ENCODE measurements around the gene GIPC3.

The GIPC3 gene

GRCh38 chr19:3572855-3573161, 12.5 kb upstream of the GIPC3 start, which contains the start of gene HMG20B:
TSS of gene HMG20B (plus strand) at chr19:3572944. CDS start at chr19:3573310, 366 bp downstream.
- peak within 1 kb of the TSS; percentile 54 to 76 for H3K27ac ChIP-seq (ENCODE audit: insufficient read depth in 1 of 2, low read depth in 1 of 2, low read length in 2 of 2, poor library complexity in 1 of 2, severe bottlenecking in 2 of 2)
- H3K4me3 ChIP-seq (ENCODE audit: control insufficient read depth in 1 of 7, extremely low read depth in 1 of 7, insufficient read depth in 4 of 7, low read depth in 2 of 7, low read length in 6 of 7), result peak within 1 kb of the TSS; percentile 64 to 92 (median 80)
- peaks cover 0 to 19% (median 7%) of the 10 kb centered on the region in 4 experiments for H3K36me3 ChIP-seq (ENCODE audit: control insufficient read depth in 4 of 4, insufficient read depth in 4 of 4, low read length in 3 of 4)
- WGBS (ENCODE audit: insufficient coverage), result 0% methylated on average over 19 of the region's 30 CpGs
- H3K27me3 ChIP-seq (replicated peaks in 2 of 5; ENCODE audit: control insufficient read depth in 4 of 5, insufficient read depth in 5 of 5, low read length in 4 of 5), result no peaks in the 10 kb centered on the region
- no peak for DNase-seq
- POLR2A ChIA-PET, result no interaction called here
- no peaks in the 10 kb centered on the region for H3K9me3 ChIP-seq (ENCODE audit: control extremely low read depth in 1 of 5, control insufficient read depth in 4 of 5, insufficient read depth in 2 of 5, low read depth in 1 of 5, low read length in 4 of 5)
- CTCF ChIA-PET, result no interaction called here
- peaks cover 0 to 27% (median 17%) of the 10 kb centered on the region in 4 experiments for H3K4me1 ChIP-seq (ENCODE audit: control extremely low read depth in 1 of 4, control insufficient read depth in 4 of 4, insufficient read depth in 4 of 4, low read length in 3 of 4)

- DNase-seq, result no peak
- Histone ChIP-seq H3K27ac (ENCODE audit: insufficient read depth in 1 of 2, low read depth in 1 of 2, low read length in 2 of 2, poor library complexity in 1 of 2, severe bottlenecking in 2 of 2) (peak overlapping the region; percentile 54 to 76), H3K4me1 (ENCODE audit: control extremely low read depth in 1 of 4, control insufficient read depth in 4 of 4, insufficient read depth in 4 of 4, low read length in 3 of 4) (peaks cover 0 to 27% (median 17%) of the 10 kb centered on the region in 4 experiments), H3K27me3 (replicated peaks in 2 of 5; ENCODE audit: control insufficient read depth in 4 of 5, insufficient read depth in 5 of 5, low read length in 4 of 5) (no peaks in the 10 kb centered on the region), H3K9me3 (ENCODE audit: control extremely low read depth in 1 of 5, control insufficient read depth in 4 of 5, insufficient read depth in 2 of 5, low read depth in 1 of 5, low read length in 4 of 5) (no peaks in the 10 kb centered on the region), H3K36me3 (ENCODE audit: control insufficient read depth in 4 of 4, insufficient read depth in 4 of 4, low read length in 3 of 4) (peaks cover 0 to 24% (median 8%) of the 10 kb centered on the region in 4 experiments), H3K4me3 (ENCODE audit: control insufficient read depth in 1 of 7, extremely low read depth in 1 of 7, insufficient read depth in 4 of 7, low read depth in 2 of 7, low read length in 6 of 7) (peak overlapping the region; percentile 64 to 92 (median 80))
- 0% methylated on average over 50 of the region's 60 CpGs for WGBS (ENCODE audit: insufficient coverage)
- CTCF ChIA-PET, result interaction anchor here (0.6 to 1.6 kb wide), 4 partner anchors 12 to 159 kb away, joined by 3 to 4 read pairs (median 4); partner anchors contain the start of gene GIPC3
- POLR2A ChIA-PET, result no interaction called here
Observed at GRCh38 chr19:3573162-3573857, 12.0 kb upstream of the GIPC3 start.

GRCh38 chr19:3573858-3574637, 11.2 kb upstream of the GIPC3 start:
- H3K36me3 ChIP-seq (ENCODE audit: control insufficient read depth in 4 of 4, insufficient read depth in 4 of 4, low read length in 3 of 4), result peaks cover 0 to 30% (median 9%) of the 10 kb centered on the region in 4 experiments
- peak; percentile 94 to 96 (median 96) for DNase-seq
- POLR2A ChIA-PET, result interaction anchor here (0.5 kb wide), 1 partner anchor 20 kb away, joined by 5 read pairs; no protein-coding TSS in a partner anchor
- no peaks in the 10 kb centered on the region for H3K27me3 ChIP-seq (replicated peaks in 2 of 5; ENCODE audit: control insufficient read depth in 4 of 5, insufficient read depth in 5 of 5, low read length in 4 of 5)
- 70% methylated on average over 39 of the region's 55 CpGs for WGBS (ENCODE audit: insufficient coverage)
- H3K4me1 ChIP-seq (ENCODE audit: control extremely low read depth in 1 of 4, control insufficient read depth in 4 of 4, insufficient read depth in 4 of 4, low read length in 3 of 4), result peaks cover 0 to 27% (median 17%) of the 10 kb centered on the region in 4 experiments
- peak overlapping the region in 6 of 7 experiments; percentile 75 to 92 (median 84) for H3K4me3 ChIP-seq (ENCODE audit: control insufficient read depth in 1 of 7, extremely low read depth in 1 of 7, insufficient read depth in 4 of 7, low read depth in 2 of 7, low read length in 6 of 7)
- no peaks in the 10 kb centered on the region for H3K9me3 ChIP-seq (ENCODE audit: control extremely low read depth in 1 of 5, control insufficient read depth in 4 of 5, insufficient read depth in 2 of 5, low read depth in 1 of 5, low read length in 4 of 5)
- peak overlapping the region in 1 of 2 experiments; percentile 76 for H3K27ac ChIP-seq (ENCODE audit: insufficient read depth in 1 of 2, low read depth in 1 of 2, low read length in 2 of 2, poor library complexity in 1 of 2, severe bottlenecking in 2 of 2)
- CTCF ChIA-PET, result interaction anchor here (0.6 to 1.6 kb wide), 4 partner anchors 11 to 158 kb away, joined by 3 to 4 read pairs (median 4); partner anchors contain the start of gene GIPC3

GRCh38 chr19:3575260-3575741, 10.0 kb upstream of the GIPC3 start:
- WGBS (ENCODE audit: insufficient coverage), result 94% methylated on average over 9 of the region's 19 CpGs
- CTCF ChIA-PET, result interaction anchor here (0.9 to 1.1 kb wide), 2 partner anchors 18 to 29 kb away, joined by 3 to 6 read pairs; partner anchors contain the start of gene MFSD12
- no peaks in the 10 kb centered on the region for H3K9me3 ChIP-seq (ENCODE audit: control extremely low read depth in 1 of 5, control insufficient read depth in 4 of 5, insufficient read depth in 2 of 5, low read depth in 1 of 5, low read length in 4 of 5)
- H3K4me3 ChIP-seq (ENCODE audit: control insufficient read depth in 1 of 7, extremely low read depth in 1 of 7, insufficient read depth in 4 of 7, low read depth in 2 of 7, low read length in 6 of 7), result no peak overlapping the region
- no peak overlapping the region for H3K27ac ChIP-seq (ENCODE audit: insufficient read depth in 1 of 2, low read depth in 1 of 2, low read length in 2 of 2, poor library complexity in 1 of 2, severe bottlenecking in 2 of 2)
- peaks cover 0 to 30% (median 9%) of the 10 kb centered on the region in 4 experiments for H3K36me3 ChIP-seq (ENCODE audit: control insufficient read depth in 4 of 4, insufficient read depth in 4 of 4, low read length in 3 of 4)
- no peak for DNase-seq
- POLR2A ChIA-PET, result no interaction called here
- peaks cover 0 to 32% (median 17%) of the 10 kb centered on the region in 4 experiments for H3K4me1 ChIP-seq (ENCODE audit: control extremely low read depth in 1 of 4, control insufficient read depth in 4 of 4, insufficient read depth in 4 of 4, low read length in 3 of 4)
- no peaks in the 10 kb centered on the region for H3K27me3 ChIP-seq (replicated peaks in 2 of 5; ENCODE audit: control insufficient read depth in 4 of 5, insufficient read depth in 5 of 5, low read length in 4 of 5)

GRCh38 chr19:3575949-3576673, 9.2 kb upstream of the GIPC3 start:
- no peaks in the 10 kb centered on the region for H3K27me3 ChIP-seq (replicated peaks in 2 of 5; ENCODE audit: control insufficient read depth in 4 of 5, insufficient read depth in 5 of 5, low read length in 4 of 5)
- no peak for DNase-seq
- H3K4me1 ChIP-seq (ENCODE audit: control extremely low read depth in 1 of 4, control insufficient read depth in 4 of 4, insufficient read depth in 4 of 4, low read length in 3 of 4), result peaks cover 0 to 32% (median 17%) of the 10 kb centered on the region in 4 experiments
- ChIA-PET CTCF (interaction anchor here (1.0 to 2.0 kb wide), 2 partner anchors 9 to 58 kb away, joined by 3 to 5 read pairs; partner anchors contain the start of gene GIPC3), POLR2A (no interaction called here)
- no peaks in the 10 kb centered on the region for H3K9me3 ChIP-seq (ENCODE audit: control extremely low read depth in 1 of 5, control insufficient read depth in 4 of 5, insufficient read depth in 2 of 5, low read depth in 1 of 5, low read length in 4 of 5)
- 93% methylated on average over 23 of the region's 29 CpGs for WGBS (ENCODE audit: insufficient coverage)
- peak overlapping the region in 4 of 7 experiments; percentile 26 to 66 (median 50) for H3K4me3 ChIP-seq (ENCODE audit: control insufficient read depth in 1 of 7, extremely low read depth in 1 of 7, insufficient read depth in 4 of 7, low read depth in 2 of 7, low read length in 6 of 7)
- H3K27ac ChIP-seq (ENCODE audit: insufficient read depth in 1 of 2, low read depth in 1 of 2, low read length in 2 of 2, poor library complexity in 1 of 2, severe bottlenecking in 2 of 2), result no peak overlapping the region
- H3K36me3 ChIP-seq (ENCODE audit: control insufficient read depth in 4 of 4, insufficient read depth in 4 of 4, low read length in 3 of 4), result peaks cover 0 to 30% (median 9%) of the 10 kb centered on the region in 4 experiments

- CTCF ChIA-PET, result interaction anchor here (0.6 to 2.0 kb wide), 3 partner anchors 9 to 57 kb away, joined by 3 to 5 read pairs (median 3); partner anchors contain the start of gene GIPC3
- H3K4me3 ChIP-seq (ENCODE audit: control insufficient read depth in 1 of 7, extremely low read depth in 1 of 7, insufficient read depth in 4 of 7, low read depth in 2 of 7, low read length in 6 of 7), result peak overlapping the region in 5 of 7 experiments; percentile 19 to 66 (median 48)
- H3K27ac ChIP-seq (ENCODE audit: insufficient read depth in 1 of 2, low read depth in 1 of 2, low read length in 2 of 2, poor library complexity in 1 of 2, severe bottlenecking in 2 of 2), result no peak overlapping the region
- H3K4me1 ChIP-seq (ENCODE audit: control extremely low read depth in 1 of 4, control insufficient read depth in 4 of 4, insufficient read depth in 4 of 4, low read length in 3 of 4), result peaks cover 0 to 29% (median 17%) of the 10 kb centered on the region in 4 experiments
- peak in 2 of 3 donors; percentile 59 to 65 for DNase-seq
- H3K9me3 ChIP-seq (ENCODE audit: control extremely low read depth in 1 of 5, control insufficient read depth in 4 of 5, insufficient read depth in 2 of 5, low read depth in 1 of 5, low read length in 4 of 5), result no peaks in the 10 kb centered on the region
- WGBS (ENCODE audit: insufficient coverage), result 62% methylated on average over 40 of the region's 78 CpGs
- H3K27me3 ChIP-seq (replicated peaks in 2 of 5; ENCODE audit: control insufficient read depth in 4 of 5, insufficient read depth in 5 of 5, low read length in 4 of 5), result no peaks in the 10 kb centered on the region
- peaks cover 0 to 30% (median 9%) of the 10 kb centered on the region in 4 experiments for H3K36me3 ChIP-seq (ENCODE audit: control insufficient read depth in 4 of 4, insufficient read depth in 4 of 4, low read length in 3 of 4)
- POLR2A ChIA-PET, result no interaction called here
Observed at GRCh38 chr19:3576696-3577443, 8.4 kb upstream of the GIPC3 start.

All from common myeloid progenitor, CD34-positive (primary cell).